Cardiac muscle cell (in vitro differentiated cells and primary cell): ENCODE measurements around the gene KCNS3. TPM values are rescaled to one million over a fixed set of nuclear protein-coding genes. Genes with fewer than 3 reads are reported as not detected.

Experiments
- DNase-seq, 2 donors: peaks; one replicate each; pipeline versions ENCODE4 v3.0.0 to v3.0.0-alpha.2; 2010 to 2017; ENCODE audit warnings: low read depth in 1 of 2, low spot score in 1 of 2
- H3K27ac ChIP-seq: fragments of 200-600 bp; sonication (generic); 2 replicates; pipeline ENCODE4 v1.5.1; 2016
- H3K27me3 ChIP-seq: fragments of 200-600 bp; sonication (generic); 2 replicates; pipeline ENCODE4 v1.6.0; 2016; ENCODE audit warnings: control low read depth
- H3K36me3 ChIP-seq: fragments of 200-600 bp; sonication (generic); 2 replicates; pipeline ENCODE4 v1.5.1; 2016; ENCODE audit warnings: control low read depth
- H3K4me1 ChIP-seq: fragments of 200-600 bp; sonication (generic); 2 replicates; pipeline ENCODE4 v1.8.1; 2017; ENCODE audit warnings: low read depth, mild to moderate bottlenecking, mixed run types
- H3K4me3 ChIP-seq: fragments of 200-600 bp; sonication (generic); 2 replicates; pipeline ENCODE4 v1.5.1; 2016; ENCODE audit warnings: mild to moderate bottlenecking
- H3K9me3 ChIP-seq: fragments of 200-600 bp; sonication (generic); 2 replicates; pipeline ENCODE4 v1.5.1; 2017; ENCODE audit warnings: low read depth, mild to moderate bottlenecking, control low read depth
- polyA plus RNA-seq: library from polyadenylated mRNA; unstranded; fragments of >200 nt; fragmentation: Nextera tagmentation; extraction: Ambion mirVana; gene quantifications from 2 replicates; pipeline ENCODE4 v1.2.1, GENCODE V29; 2016
- total RNA-seq: library from RNA; depleted of rRNA; stranded (reverse); fragments of >200 nt; gene quantifications from 2 replicates; pipeline ENCODE4 v1.2.3, GENCODE V29; 2016
- TF ChIP-seq, protein P1 (sequence below): IDR thresholded peaks from 2 replicates; pipeline ENCODE4 v1.5.1; 2012; ENCODE audit warnings: low read depth, mild to moderate bottlenecking, low read length

Gene KCNS3
- total and polyA plus RNA-seq, 2 experiments from 2014 or later, result 3.7 to 10.5 TPM

DNA sequence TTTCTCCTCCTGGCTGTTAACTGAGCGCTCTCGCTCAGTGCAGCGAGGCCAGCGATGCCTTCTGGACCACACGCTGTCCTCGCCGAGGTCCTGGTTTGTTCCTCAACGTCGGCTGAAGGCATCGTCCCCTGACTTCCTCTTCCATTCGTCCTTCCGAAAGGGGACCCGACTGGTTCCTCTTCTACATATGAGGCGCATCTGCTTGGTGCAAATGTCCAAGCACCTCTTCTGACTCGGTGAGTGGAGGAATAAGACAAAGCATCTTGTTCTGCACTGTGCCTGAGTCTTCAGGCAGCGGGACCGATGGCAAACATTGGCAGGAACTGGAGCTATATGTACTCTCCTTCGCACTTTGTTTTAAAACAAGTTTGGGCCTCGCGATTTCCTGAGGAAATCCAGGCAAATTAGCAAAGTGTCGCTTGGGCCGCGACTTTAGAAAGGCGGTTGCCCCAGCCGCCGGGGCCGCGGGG lies 621 bp upstream of the KCNS3 start:
- no peaks in the 10 kb centered on the region for H3K4me1 ChIP-seq
- H3K9me3 ChIP-seq, result no peaks in the 10 kb centered on the region
- no peaks in the 10 kb centered on the region for H3K36me3 ChIP-seq
- TF ChIP-seq, protein P1, sequence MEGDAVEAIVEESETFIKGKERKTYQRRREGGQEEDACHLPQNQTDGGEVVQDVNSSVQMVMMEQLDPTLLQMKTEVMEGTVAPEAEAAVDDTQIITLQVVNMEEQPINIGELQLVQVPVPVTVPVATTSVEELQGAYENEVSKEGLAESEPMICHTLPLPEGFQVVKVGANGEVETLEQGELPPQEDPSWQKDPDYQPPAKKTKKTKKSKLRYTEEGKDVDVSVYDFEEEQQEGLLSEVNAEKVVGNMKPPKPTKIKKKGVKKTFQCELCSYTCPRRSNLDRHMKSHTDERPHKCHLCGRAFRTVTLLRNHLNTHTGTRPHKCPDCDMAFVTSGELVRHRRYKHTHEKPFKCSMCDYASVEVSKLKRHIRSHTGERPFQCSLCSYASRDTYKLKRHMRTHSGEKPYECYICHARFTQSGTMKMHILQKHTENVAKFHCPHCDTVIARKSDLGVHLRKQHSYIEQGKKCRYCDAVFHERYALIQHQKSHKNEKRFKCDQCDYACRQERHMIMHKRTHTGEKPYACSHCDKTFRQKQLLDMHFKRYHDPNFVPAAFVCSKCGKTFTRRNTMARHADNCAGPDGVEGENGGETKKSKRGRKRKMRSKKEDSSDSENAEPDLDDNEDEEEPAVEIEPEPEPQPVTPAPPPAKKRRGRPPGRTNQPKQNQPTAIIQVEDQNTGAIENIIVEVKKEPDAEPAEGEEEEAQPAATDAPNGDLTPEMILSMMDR, result no peak
- DNase-seq, result peak; percentile 8 to 32
- no peak overlapping the region for H3K27ac ChIP-seq
- peak overlapping the region; percentile 87 for H3K4me3 ChIP-seq
- peaks cover 65% of the 10 kb centered on the region for H3K27me3 ChIP-seq

DNA sequence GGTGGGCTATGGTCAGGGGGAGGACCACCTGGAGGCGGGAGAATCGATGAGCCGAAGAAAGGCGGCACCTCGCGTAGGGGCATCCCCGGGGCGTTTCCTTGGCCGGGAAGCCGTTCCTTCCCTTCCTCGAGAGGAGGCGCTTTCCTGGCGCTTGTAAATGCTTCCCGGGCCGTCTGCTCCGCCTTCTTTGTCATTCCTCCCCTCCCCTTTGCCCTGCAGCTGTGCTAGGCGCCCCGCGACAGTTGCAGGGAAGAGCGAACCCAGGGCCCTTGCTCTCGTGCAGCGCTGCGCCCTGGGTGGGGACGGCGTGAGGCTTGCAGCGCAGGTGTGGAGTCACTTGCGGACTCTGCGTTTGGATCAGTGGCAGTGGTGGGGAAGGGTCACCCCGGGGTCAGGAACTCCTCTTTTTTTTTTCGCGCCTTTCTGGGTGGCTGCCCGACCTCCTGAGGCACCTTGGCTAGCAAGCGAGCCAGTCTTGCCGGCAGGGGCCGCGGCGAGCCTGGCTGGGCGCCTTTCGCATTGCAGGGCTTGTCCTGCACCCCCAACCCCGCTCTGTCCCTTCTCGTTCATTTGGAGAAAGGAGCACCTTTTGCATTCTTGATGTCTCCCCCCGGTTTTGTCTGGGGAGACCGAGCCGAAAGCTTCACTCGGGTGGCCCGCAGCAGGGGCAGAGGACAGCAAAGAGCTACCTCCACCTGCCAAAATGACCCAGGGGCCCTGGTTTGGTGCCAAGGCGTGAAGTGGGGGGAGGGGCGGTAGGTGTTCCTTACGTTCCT lies 858 bp downstream of the KCNS3 start:
- DNase-seq, result peak; percentile 38 to 77
- H3K4me1 ChIP-seq, result no peaks in the 10 kb centered on the region
- H3K27ac ChIP-seq, result no peak overlapping the region
- no peaks in the 10 kb centered on the region for H3K36me3 ChIP-seq
- TF ChIP-seq, protein P1, result peak; percentile 19
- peaks cover 57% of the 10 kb centered on the region for H3K27me3 ChIP-seq
- no peaks in the 10 kb centered on the region for H3K9me3 ChIP-seq
- H3K4me3 ChIP-seq, result peak overlapping the region; percentile 87

DNA sequence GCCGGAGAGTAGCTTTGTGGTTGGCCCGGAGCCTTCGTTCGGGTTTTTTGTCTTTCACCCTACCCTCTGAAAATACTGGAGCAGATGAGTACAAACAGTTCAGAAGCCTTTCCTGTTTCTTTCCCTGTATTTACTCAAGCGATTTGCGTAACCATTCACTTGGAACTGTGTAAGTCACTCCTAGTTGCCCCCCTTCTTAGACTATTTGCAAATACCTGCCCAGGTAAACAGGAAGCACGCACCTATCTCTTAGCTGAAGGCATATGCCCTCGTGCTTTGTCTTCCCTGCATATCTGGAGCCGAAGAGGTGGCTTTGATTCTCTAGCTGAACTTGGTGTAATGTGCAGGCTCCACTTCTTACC lies 1.4 kb downstream of the KCNS3 start:
- H3K27ac ChIP-seq, result no peak overlapping the region
- H3K4me3 ChIP-seq, result peak overlapping the region; percentile 87
- TF ChIP-seq, protein P1, result no peak
- H3K4me1 ChIP-seq, result no peaks in the 10 kb centered on the region
- DNase-seq, result no peak
- no peaks in the 10 kb centered on the region for H3K36me3 ChIP-seq
- H3K9me3 ChIP-seq, result no peaks in the 10 kb centered on the region
- peaks cover 52% of the 10 kb centered on the region for H3K27me3 ChIP-seq

DNA sequence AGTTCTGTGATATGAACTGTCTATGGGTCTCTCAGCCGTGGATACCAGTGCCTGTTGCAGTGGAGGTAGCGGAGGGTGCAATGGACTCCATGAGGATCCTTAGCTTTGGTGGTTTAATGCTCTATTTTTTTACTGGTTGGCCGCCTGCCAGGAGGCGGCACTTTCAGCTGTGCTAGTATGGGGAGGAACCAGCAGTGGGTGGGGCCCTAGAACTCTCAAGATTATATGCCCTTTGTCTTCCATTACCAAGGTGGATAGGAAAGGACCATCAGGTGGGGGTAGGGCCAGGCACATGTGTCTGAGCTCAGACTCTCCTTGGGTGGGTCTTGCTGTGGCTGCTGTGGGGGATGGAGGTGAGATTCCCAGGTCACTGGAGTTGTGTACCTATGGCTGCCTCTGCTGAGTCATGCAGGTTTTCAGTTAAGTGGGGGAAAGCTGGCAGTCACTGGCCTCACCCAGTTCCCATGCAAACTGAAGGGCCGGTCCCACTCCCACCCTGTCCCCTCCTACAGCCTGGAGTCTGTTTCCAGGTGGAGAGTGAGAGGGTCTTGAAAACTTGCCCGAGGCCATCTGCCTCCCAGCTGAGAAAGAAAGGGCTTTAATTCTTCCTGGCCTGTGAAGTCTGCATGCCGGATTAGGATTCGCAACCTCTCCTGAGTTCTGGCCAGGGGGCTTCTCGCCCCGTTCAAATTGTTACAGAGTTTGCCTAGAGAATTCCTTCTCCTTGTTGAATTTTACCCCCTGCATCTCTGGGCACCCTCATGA lies 14.5 kb downstream of the KCNS3 start:
- no peak for DNase-seq
- H3K9me3 ChIP-seq, result no peaks in the 10 kb centered on the region
- no peak overlapping the region for H3K4me3 ChIP-seq
- H3K4me1 ChIP-seq, result no peaks in the 10 kb centered on the region
- TF ChIP-seq, protein P1, result no peak
- H3K36me3 ChIP-seq, result no peaks in the 10 kb centered on the region
- H3K27me3 ChIP-seq, result no peaks in the 10 kb centered on the region
- no peak overlapping the region for H3K27ac ChIP-seq

DNA sequence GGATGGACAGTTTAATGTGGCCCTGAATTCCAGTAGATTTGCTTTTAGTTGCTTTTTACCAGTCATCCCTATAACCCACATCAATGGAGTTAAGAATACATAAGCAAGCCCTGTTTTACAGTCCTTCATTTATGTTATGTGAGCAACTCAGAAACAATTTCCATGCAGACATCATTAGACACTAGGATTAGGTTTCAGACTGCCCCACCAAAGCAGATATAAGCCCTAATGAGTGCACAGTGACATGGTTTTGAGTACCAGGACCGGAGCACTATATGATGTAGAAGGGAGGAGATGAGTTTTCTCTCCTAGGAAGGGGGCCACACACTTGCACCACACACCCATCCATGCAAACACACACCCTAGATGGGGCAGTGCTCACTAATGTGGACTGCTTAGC lies 15.5 kb downstream of the KCNS3 start:
- DNase-seq, result no peak
- no peak overlapping the region for H3K27ac ChIP-seq
- H3K36me3 ChIP-seq, result no peaks in the 10 kb centered on the region
- TF ChIP-seq, protein P1, result no peak
- no peaks in the 10 kb centered on the region for H3K27me3 ChIP-seq
- no peaks in the 10 kb centered on the region for H3K9me3 ChIP-seq
- H3K4me3 ChIP-seq, result no peak overlapping the region
- H3K4me1 ChIP-seq, result no peaks in the 10 kb centered on the region
